HL-60 (cell line): ENCODE results near the gene TTC21A.

ENCODE experiments used
- DNase-seq, 2 experiments: peaks; one replicate each; pipeline ENCODE4 v3.0.0-alpha.2; 2010 to 2020; ENCODE audit warnings: low read depth in 1 of 2, low spot score in 1 of 2
- H3K27ac ChIP-seq: fragments of 250-450 bp; sonication (Bioruptor Pico); replicated peaks from 2 replicates; pipeline ENCODE4 v1.5.1; 2020; ENCODE audit warnings: mild to moderate bottlenecking, moderate library complexity
- H3K27me3 ChIP-seq: fragments of 250-450 bp; sonication (Bioruptor Pico); 2 replicates; pipeline ENCODE4 v1.5.1; 2021; ENCODE audit warnings: mild to moderate bottlenecking, moderate library complexity; ENCODE audit not compliant: insufficient read depth, poor library complexity, severe bottlenecking
- H3K4me3 ChIP-seq: replicated peaks from 2 replicates; pipeline ENCODE4 v1.5.1; 2011; ENCODE audit warnings: mild to moderate bottlenecking, control low read depth, low read length; ENCODE audit not compliant: insufficient read depth
- GABPA ChIP-seq: IDR thresholded peaks from 2 replicates; pipeline ENCODE4 v1.6.1; 2012; ENCODE audit warnings: low read depth
- POLR2AphosphoS5 ChIP-seq: IDR thresholded peaks from 2 replicates; pipeline ENCODE4 v1.6.1; 2012; ENCODE audit warnings: low read depth
- SPI1 ChIP-seq: IDR thresholded peaks from 2 replicates; pipeline ENCODE4 v1.6.1; 2012; ENCODE audit warnings: low read depth, mild to moderate bottlenecking, borderline replicate concordance
- TF ChIP-seq, protein P1 (sequence below): IDR thresholded peaks from 2 replicates; pipeline ENCODE4 v1.6.1; 2012; ENCODE audit warnings: low read depth; ENCODE audit not compliant: insufficient replicate concordance
- TF ChIP-seq, protein P2 (sequence below): IDR thresholded peaks from one replicate; pipeline ENCODE4 v1.5.1; 2011; ENCODE audit warnings: low read length, control low read depth, inconsistent platforms; ENCODE audit not compliant: insufficient read depth

The TTC21A gene

DNA sequence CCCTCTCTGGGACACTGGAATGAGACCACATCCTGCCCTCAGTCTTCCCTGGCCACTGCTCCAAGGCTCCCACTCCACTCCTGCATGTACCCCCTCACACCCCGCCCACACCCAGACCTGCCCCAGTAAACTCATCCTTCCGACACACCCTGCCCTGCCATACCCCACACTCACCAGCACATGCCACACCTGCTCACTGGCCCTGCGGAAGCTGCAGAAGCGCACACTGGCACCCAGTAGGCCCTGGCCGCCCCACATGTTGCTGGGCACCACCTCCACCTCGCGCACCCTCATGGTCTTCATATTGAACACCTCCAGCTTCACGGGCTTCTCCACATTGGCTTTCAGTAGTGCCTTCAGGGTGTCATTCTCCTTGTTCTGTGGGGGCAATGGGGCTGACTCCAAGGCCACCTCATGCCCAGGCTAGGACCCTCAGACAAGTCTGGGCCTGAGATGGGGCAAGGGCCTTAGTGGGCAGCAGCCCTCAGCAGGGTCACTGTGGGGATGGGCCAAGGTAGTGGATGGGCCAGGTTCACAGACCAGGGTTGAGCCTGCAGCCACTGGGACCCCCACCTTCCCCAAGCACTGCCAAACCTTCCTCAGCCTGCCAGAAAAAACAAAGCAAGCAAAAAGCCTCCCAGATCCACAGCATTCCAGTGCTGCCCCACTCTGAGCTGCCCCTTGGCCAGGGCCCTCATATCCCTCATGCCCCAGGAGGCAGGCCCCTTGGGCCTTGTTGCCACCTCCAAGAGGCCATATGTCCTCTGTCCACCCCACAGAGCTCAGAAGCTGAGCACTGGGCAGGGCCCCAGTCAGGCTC, 4.8 kb upstream of the TTC21A start:
- Histone ChIP-seq H3K27me3 (no peaks in the 10 kb centered on the region), H3K4me3 (no peak overlapping the region), H3K27ac (no peak overlapping the region)
- no peak for DNase-seq
- TF ChIP-seq, protein P1, sequence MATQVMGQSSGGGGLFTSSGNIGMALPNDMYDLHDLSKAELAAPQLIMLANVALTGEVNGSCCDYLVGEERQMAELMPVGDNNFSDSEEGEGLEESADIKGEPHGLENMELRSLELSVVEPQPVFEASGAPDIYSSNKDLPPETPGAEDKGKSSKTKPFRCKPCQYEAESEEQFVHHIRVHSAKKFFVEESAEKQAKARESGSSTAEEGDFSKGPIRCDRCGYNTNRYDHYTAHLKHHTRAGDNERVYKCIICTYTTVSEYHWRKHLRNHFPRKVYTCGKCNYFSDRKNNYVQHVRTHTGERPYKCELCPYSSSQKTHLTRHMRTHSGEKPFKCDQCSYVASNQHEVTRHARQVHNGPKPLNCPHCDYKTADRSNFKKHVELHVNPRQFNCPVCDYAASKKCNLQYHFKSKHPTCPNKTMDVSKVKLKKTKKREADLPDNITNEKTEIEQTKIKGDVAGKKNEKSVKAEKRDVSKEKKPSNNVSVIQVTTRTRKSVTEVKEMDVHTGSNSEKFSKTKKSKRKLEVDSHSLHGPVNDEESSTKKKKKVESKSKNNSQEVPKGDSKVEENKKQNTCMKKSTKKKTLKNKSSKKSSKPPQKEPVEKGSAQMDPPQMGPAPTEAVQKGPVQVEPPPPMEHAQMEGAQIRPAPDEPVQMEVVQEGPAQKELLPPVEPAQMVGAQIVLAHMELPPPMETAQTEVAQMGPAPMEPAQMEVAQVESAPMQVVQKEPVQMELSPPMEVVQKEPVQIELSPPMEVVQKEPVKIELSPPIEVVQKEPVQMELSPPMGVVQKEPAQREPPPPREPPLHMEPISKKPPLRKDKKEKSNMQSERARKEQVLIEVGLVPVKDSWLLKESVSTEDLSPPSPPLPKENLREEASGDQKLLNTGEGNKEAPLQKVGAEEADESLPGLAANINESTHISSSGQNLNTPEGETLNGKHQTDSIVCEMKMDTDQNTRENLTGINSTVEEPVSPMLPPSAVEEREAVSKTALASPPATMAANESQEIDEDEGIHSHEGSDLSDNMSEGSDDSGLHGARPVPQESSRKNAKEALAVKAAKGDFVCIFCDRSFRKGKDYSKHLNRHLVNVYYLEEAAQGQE: no peak
- no peak for TF ChIP-seq GABPA
- no peak for TF ChIP-seq POLR2AphosphoS5
- TF ChIP-seq SPI1: no peak
- TF ChIP-seq, protein P2, sequence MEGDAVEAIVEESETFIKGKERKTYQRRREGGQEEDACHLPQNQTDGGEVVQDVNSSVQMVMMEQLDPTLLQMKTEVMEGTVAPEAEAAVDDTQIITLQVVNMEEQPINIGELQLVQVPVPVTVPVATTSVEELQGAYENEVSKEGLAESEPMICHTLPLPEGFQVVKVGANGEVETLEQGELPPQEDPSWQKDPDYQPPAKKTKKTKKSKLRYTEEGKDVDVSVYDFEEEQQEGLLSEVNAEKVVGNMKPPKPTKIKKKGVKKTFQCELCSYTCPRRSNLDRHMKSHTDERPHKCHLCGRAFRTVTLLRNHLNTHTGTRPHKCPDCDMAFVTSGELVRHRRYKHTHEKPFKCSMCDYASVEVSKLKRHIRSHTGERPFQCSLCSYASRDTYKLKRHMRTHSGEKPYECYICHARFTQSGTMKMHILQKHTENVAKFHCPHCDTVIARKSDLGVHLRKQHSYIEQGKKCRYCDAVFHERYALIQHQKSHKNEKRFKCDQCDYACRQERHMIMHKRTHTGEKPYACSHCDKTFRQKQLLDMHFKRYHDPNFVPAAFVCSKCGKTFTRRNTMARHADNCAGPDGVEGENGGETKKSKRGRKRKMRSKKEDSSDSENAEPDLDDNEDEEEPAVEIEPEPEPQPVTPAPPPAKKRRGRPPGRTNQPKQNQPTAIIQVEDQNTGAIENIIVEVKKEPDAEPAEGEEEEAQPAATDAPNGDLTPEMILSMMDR: no peak

- TF ChIP-seq, protein P1: no peak
- TF ChIP-seq, protein P2: no peak
- TF ChIP-seq SPI1 (no peak), GABPA (no peak), POLR2AphosphoS5 (no peak)
- Histone ChIP-seq H3K27me3 (no peaks in the 10 kb centered on the region), H3K27ac (no peak overlapping the region), H3K4me3 (no peak overlapping the region)
- no peak for DNase-seq
Measured at GRCh38 chr3:39103324-39103693, 4.2 kb upstream of the TTC21A start.

GRCh38 chr3:39103791-39104552, 3.5 kb upstream of the TTC21A start:
- Histone ChIP-seq H3K4me3 (no peak overlapping the region), H3K27ac (no peak overlapping the region), H3K27me3 (no peaks in the 10 kb centered on the region)
- no peak for DNase-seq
- TF ChIP-seq, protein P2: no peak
- no peak for TF ChIP-seq POLR2AphosphoS5
- TF ChIP-seq, protein P1: no peak
- TF ChIP-seq SPI1: no peak
- no peak for TF ChIP-seq GABPA
